ENCODE data around the gene GRID1.

GRCh38 chr10:86037096-86037495 is 329.5 kb downstream of the GRID1 start:
- no peak for TF ChIP-seq EZH2 (IDR thresholded peaks at IDR 0.05; ENCODE audit: low read length, unreplicated experiment)
- no peak for TF ChIP-seq CTCF (conservative IDR thresholded peaks at IDR 0.05; ENCODE audit: low read depth, low read length)
- TF ChIP-seq EZH2phosphoT487 (IDR thresholded peaks at IDR 0.05; ENCODE audit: borderline replicate concordance, low read length): no peak

Data from PC-3 (cell line).